H9 (cell line): ENCODE data around the gene SSBP3. TPM values are rescaled to one million over a fixed set of nuclear protein-coding genes. Genes with fewer than 3 reads are reported as not detected.
A peak's percentile ranks its signal among the peaks of the same experiment; 100 is the strongest.

Source experiments
- DNase-seq: peaks from one replicate; pipeline ENCODE4 v3.0.0-alpha.2; 2017
- H2AFZ ChIP-seq: one replicate; pipeline ENCODE4 v1.6.1; 2013; ENCODE audit warnings: mild to moderate bottlenecking, low read length, control low read depth, moderate library complexity
- H2AK5ac ChIP-seq: 2 replicates; pipeline ENCODE4 v1.6.1; 2013; ENCODE audit warnings: low read length, control low read depth, mixed read lengths; ENCODE audit not compliant: insufficient read length
- H2BK120ac ChIP-seq: one replicate; pipeline ENCODE4 v1.6.1; 2013; ENCODE audit warnings: low read depth, mild to moderate bottlenecking, low read length, control low read depth, inconsistent platforms; ENCODE audit not compliant: poor library complexity, severe bottlenecking
- H2BK12ac ChIP-seq: 2 replicates; pipeline ENCODE4 v1.6.1; 2013; ENCODE audit warnings: low read length, control low read depth, mixed read lengths, low read depth; ENCODE audit not compliant: insufficient read length
- H2BK15ac ChIP-seq: 2 replicates; pipeline ENCODE4 v1.6.1; 2013; ENCODE audit warnings: low read depth, low read length, control low read depth
- H2BK20ac ChIP-seq: one replicate; pipeline ENCODE4 v1.6.1; 2013; ENCODE audit warnings: low read depth, mild to moderate bottlenecking, low read length, control low read depth, inconsistent platforms; ENCODE audit not compliant: poor library complexity, severe bottlenecking
- H2BK5ac ChIP-seq: 2 replicates; pipeline ENCODE4 v1.6.1; 2013; ENCODE audit warnings: low read length, control low read depth, mixed read lengths; ENCODE audit not compliant: insufficient read length
- H3K14ac ChIP-seq: 2 replicates; pipeline ENCODE4 v1.6.1; 2013; ENCODE audit warnings: low read length, control low read depth; ENCODE audit not compliant: insufficient read depth
- H3K18ac ChIP-seq: 2 replicates; pipeline ENCODE4 v1.6.1; 2013; ENCODE audit warnings: low read depth, mild to moderate bottlenecking, mixed read lengths, low read length, control low read depth; ENCODE audit not compliant: insufficient read length
- H3K23ac ChIP-seq: 2 replicates; pipeline ENCODE4 v1.6.1; 2013; ENCODE audit warnings: low read length, control low read depth, mixed read lengths, low read depth; ENCODE audit not compliant: insufficient read length
- H3K23me2 ChIP-seq: 2 replicates; pipeline ENCODE4 v1.6.1; 2013; ENCODE audit warnings: low read depth, mild to moderate bottlenecking, mixed read lengths, low read length, control low read depth; ENCODE audit not compliant: insufficient read length, poor library complexity, severe bottlenecking
- H3K27ac ChIP-seq: 2 replicates; pipeline ENCODE4 v1.5.1; 2013; ENCODE audit warnings: low read length, control low read depth, mixed read lengths, low read depth; ENCODE audit not compliant: insufficient read length
- H3K27me3 ChIP-seq: 2 replicates; pipeline ENCODE4 v1.6.1; 2013; ENCODE audit warnings: low read length, control low read depth, inconsistent platforms; ENCODE audit not compliant: insufficient read depth
- H3K4ac ChIP-seq: 2 replicates; pipeline ENCODE4 v1.6.1; 2013; ENCODE audit warnings: low read depth, mild to moderate bottlenecking, control low read depth, inconsistent platforms, low read length, moderate library complexity
- H3K4me1 ChIP-seq: 2 replicates; pipeline ENCODE4 v1.6.1; 2013; ENCODE audit warnings: low read length, control low read depth, inconsistent platforms; ENCODE audit not compliant: insufficient read depth
- H3K4me2 ChIP-seq: 2 replicates; pipeline ENCODE4 v1.6.1; 2013; ENCODE audit warnings: low read length, control low read depth, mixed read lengths; ENCODE audit not compliant: insufficient read length, insufficient read depth
- H3K56ac ChIP-seq: 2 replicates; pipeline ENCODE4 v1.6.1; 2013; ENCODE audit warnings: low read depth, mild to moderate bottlenecking, mixed read lengths, low read length, control low read depth; ENCODE audit not compliant: insufficient read length
- H3K79me1 ChIP-seq: 2 replicates; pipeline ENCODE4 v1.6.1; 2013; ENCODE audit warnings: low read depth, mild to moderate bottlenecking, moderate library complexity, low read length, control low read depth, inconsistent platforms; ENCODE audit not compliant: insufficient read depth, poor library complexity, severe bottlenecking
- H3K79me2 ChIP-seq: 2 replicates; pipeline ENCODE4 v1.6.1; 2013; ENCODE audit warnings: low read length, control low read depth, inconsistent platforms; ENCODE audit not compliant: insufficient read depth
- H3K9ac ChIP-seq: 2 replicates; pipeline ENCODE4 v1.6.1; 2013; ENCODE audit warnings: low read length, control low read depth, mixed read lengths; ENCODE audit not compliant: insufficient read length; ENCODE audit errors: extremely low read depth
- H3K9me3 ChIP-seq: one replicate; pipeline ENCODE4 v1.6.1; 2013; ENCODE audit warnings: low read depth, low read length, inconsistent platforms; ENCODE audit not compliant: control insufficient read depth
- H3T11ph ChIP-seq: one replicate; pipeline ENCODE4 v1.6.1; 2013; ENCODE audit warnings: mild to moderate bottlenecking, low read length, control low read depth, inconsistent platforms
- H4K20me1 ChIP-seq: one replicate; pipeline ENCODE4 v1.6.1; 2013; ENCODE audit not compliant: control insufficient read depth, insufficient read length, insufficient read depth
- H4K5ac ChIP-seq: 2 replicates; pipeline ENCODE4 v1.6.1; 2013; ENCODE audit warnings: low read depth, mild to moderate bottlenecking, mixed read lengths, low read length, control low read depth; ENCODE audit not compliant: insufficient read length
- H4K8ac ChIP-seq: replicated peaks from 2 replicates; pipeline ENCODE4 v1.6.1; 2013; ENCODE audit warnings: low read length, control low read depth, mixed read lengths, low read depth; ENCODE audit not compliant: insufficient read length
- H4K91ac ChIP-seq: 2 replicates; pipeline ENCODE4 v1.6.1; 2013; ENCODE audit warnings: low read depth, mild to moderate bottlenecking, moderate library complexity, mixed read lengths, low read length, control low read depth; ENCODE audit not compliant: insufficient read length
- H3K27ac Mint-ChIP-seq, 3 experiments: 2 replicates in 2 of 3; 3 replicates in 1 of 3; pipeline ENCODE4 v1.8.0; 2020 to 2021; ENCODE audit warnings: mixed read lengths in 3 of 3, mild to moderate bottlenecking in 1 of 3, moderate library complexity in 1 of 3
- H3K27me3 Mint-ChIP-seq: 2 replicates; pipeline ENCODE4 v1.8.0; 2021; ENCODE audit warnings: low read depth, mild to moderate bottlenecking, moderate library complexity, mixed read lengths
- H3K36me3 Mint-ChIP-seq, 3 experiments: 2 replicates in 2 of 3; 3 replicates in 1 of 3; pipeline ENCODE4 v1.8.0; 2020 to 2021; ENCODE audit warnings: low read depth in 3 of 3, mixed read lengths in 3 of 3; ENCODE audit not compliant: insufficient read depth in 1 of 3
- H3K4me1 Mint-ChIP-seq, 2 experiments: 2 replicates each; pipeline ENCODE4 v1.8.0; 2020; ENCODE audit warnings: mixed read lengths in 2 of 2
- H3K4me3 Mint-ChIP-seq, 2 experiments: 2 replicates in 1 of 2; 3 replicates in 1 of 2; pipeline ENCODE4 v1.8.0; 2020 to 2021; ENCODE audit warnings: mild to moderate bottlenecking in 2 of 2, mixed read lengths in 2 of 2, moderate library complexity in 1 of 2
- H3K9me3 Mint-ChIP-seq, 2 experiments: 2 replicates in 1 of 2; 3 replicates in 1 of 2; pipeline ENCODE4 v1.8.0; 2020; ENCODE audit warnings: mild to moderate bottlenecking in 2 of 2, mixed read lengths in 2 of 2, moderate library complexity in 1 of 2
- WGBS: extraction: QIAGEN DNeasy Blood & Tissue Kit; methylation state at CpG from one replicate; pipeline ENCODE4 v1.1.7; 2013; ENCODE audit warnings: missing lambda C conversion rate, low lambda C conversion rate, mixed read lengths; ENCODE audit not compliant: insufficient read length; ENCODE audit errors: extremely low coverage; 5-methylcytosine and 5-hydroxymethylcytosine counted together
- total RNA-seq: library from RNA; stranded (reverse); gene quantifications from 2 replicates; pipeline ENCODE4 v1.2.1, GENCODE V29; 2021
- TF ChIP-seq, protein P1 (sequence below): fragments of 200-600 bp; sonication (generic); conservative IDR thresholded peaks from 3 replicates; pipeline ENCODE4 v1.8.0; 2021; ENCODE audit warnings: antibody characterized with exemption, mild to moderate bottlenecking

SSBP3 gene
- total RNA-seq, 1 experiment from 2014 or later = 126 TPM

DNA sequence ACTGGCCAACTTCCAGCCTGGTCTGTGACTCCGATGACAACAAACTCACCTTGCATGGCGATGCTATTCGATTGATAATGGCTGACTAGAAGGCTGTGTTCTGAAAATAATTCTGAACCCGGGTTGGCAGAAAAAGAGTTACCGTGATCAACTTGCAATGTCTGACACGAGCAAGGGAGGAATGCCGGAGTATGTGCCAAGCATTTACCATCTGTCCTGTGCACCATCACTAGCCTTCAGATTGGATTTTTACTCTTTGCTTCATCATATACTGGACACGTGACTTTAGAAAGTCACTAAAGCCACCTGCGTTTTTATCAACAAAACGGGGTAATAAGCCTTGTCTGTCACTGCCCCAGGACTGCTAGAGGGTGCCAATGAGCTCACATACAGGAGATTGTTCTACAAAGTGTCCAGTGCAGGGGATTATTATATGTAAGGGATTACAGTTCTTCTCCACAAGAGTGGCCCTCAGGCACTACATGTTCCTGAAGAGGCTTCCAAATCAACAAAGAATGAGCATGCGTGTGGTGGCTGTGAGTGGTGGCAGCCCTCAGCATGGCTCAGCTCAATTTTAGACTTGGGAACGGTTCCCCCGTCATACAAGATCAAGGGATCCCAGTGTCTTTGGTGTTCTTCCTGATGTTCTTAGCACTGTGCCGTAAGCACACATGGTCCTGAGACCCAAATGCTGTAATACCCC is 35.8 kb downstream of the SSBP3 start:
- H4K8ac ChIP-seq = no peak overlapping the region
- no peak overlapping the region for H4K91ac ChIP-seq
- H2BK15ac ChIP-seq = no peak overlapping the region
- no peak overlapping the region for H2BK12ac ChIP-seq
- peaks cover 5% of the 10 kb centered on the region for H3K79me1 ChIP-seq
- no peak overlapping the region for H4K5ac ChIP-seq
- H3K27me3 Mint-ChIP-seq = no peaks in the 10 kb centered on the region
- TF ChIP-seq, protein P1, sequence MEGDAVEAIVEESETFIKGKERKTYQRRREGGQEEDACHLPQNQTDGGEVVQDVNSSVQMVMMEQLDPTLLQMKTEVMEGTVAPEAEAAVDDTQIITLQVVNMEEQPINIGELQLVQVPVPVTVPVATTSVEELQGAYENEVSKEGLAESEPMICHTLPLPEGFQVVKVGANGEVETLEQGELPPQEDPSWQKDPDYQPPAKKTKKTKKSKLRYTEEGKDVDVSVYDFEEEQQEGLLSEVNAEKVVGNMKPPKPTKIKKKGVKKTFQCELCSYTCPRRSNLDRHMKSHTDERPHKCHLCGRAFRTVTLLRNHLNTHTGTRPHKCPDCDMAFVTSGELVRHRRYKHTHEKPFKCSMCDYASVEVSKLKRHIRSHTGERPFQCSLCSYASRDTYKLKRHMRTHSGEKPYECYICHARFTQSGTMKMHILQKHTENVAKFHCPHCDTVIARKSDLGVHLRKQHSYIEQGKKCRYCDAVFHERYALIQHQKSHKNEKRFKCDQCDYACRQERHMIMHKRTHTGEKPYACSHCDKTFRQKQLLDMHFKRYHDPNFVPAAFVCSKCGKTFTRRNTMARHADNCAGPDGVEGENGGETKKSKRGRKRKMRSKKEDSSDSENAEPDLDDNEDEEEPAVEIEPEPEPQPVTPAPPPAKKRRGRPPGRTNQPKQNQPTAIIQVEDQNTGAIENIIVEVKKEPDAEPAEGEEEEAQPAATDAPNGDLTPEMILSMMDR = no peak
- no peak overlapping the region for H3T11ph ChIP-seq
- H2AK5ac ChIP-seq = no peak overlapping the region
- no peak overlapping the region for H2BK120ac ChIP-seq
- WGBS = no CpG with 5 or more reads among the region's 14 CpGs
- H3K23ac ChIP-seq = no peak overlapping the region
- H3K4ac ChIP-seq = no peak overlapping the region
- no peak overlapping the region for H3K56ac ChIP-seq
- 0 out of 7 replicates have a peak overlapping the region, but pooled peaks of 1 of the 3 experiments have one; percentile 44 for H3K27ac Mint-ChIP-seq
- H2BK20ac ChIP-seq = no peak overlapping the region
- no peaks in the 10 kb centered on the region for H3K9me3 ChIP-seq
- no peak overlapping the region for H3K14ac ChIP-seq
- H2AFZ ChIP-seq = no peak overlapping the region
- no peak overlapping the region for H2BK5ac ChIP-seq
- H3K18ac ChIP-seq = no peak overlapping the region
- no peak for DNase-seq
- H3K79me2 ChIP-seq = peaks cover 44% of the 10 kb centered on the region; the same call in 1 of the 2 replicates
- no peaks in the 10 kb centered on the region for H3K27me3 ChIP-seq
- peaks cover 22 to 44% (median 26%) of the 10 kb centered on the region in 3 experiments; a peak in 6 of 7 replicates for H3K36me3 Mint-ChIP-seq
- peaks cover 59 to 70% of the 10 kb centered on the region in 2 experiments for H3K4me1 Mint-ChIP-seq
- no peak overlapping the region for H3K27ac ChIP-seq
- no peak overlapping the region for H3K4me2 ChIP-seq
- no peak overlapping the region for H3K9ac ChIP-seq
- H3K23me2 ChIP-seq = no peaks in the 10 kb centered on the region
- no peaks in the 10 kb centered on the region for H4K20me1 ChIP-seq
- H3K9me3 Mint-ChIP-seq = no peaks in the 10 kb centered on the region
- H3K4me3 Mint-ChIP-seq = no peak overlapping the region
- H3K4me1 ChIP-seq = peaks cover 13% of the 10 kb centered on the region; the same call in 1 of the 2 replicates
